OCI-LY1 (cell line): ENCODE measurements around the gene TLE2.

ENCODE experiments used
- H2AFZ ChIP-seq: fragments of 200-600 bp; sonication (generic), shearing (Covaris generic); 2 replicates; pipeline ENCODE4 v1.6.0; 2014; ENCODE audit warnings: antibody characterized with exemption, mild to moderate bottlenecking, low read length
- H3F3A ChIP-seq: fragments of 200-600 bp; sonication (generic), shearing (Covaris generic); 2 replicates; pipeline ENCODE4 v1.6.0; 2014; ENCODE audit warnings: mild to moderate bottlenecking, antibody characterized with exemption, low read length, moderate library complexity; ENCODE audit not compliant: insufficient read depth
- H3K27ac ChIP-seq: fragments of 200-600 bp; sonication (generic); 2 replicates; pipeline ENCODE4 v1.5.1; 2014; ENCODE audit warnings: low read length, mixed run types, mild to moderate bottlenecking, low read depth; ENCODE audit not compliant: poor library complexity, severe bottlenecking
- H3K27me3 ChIP-seq: fragments of 200-600 bp; sonication (generic); 2 replicates; pipeline ENCODE4 v1.6.0; 2014; ENCODE audit warnings: antibody characterized with exemption, mild to moderate bottlenecking, low read length, moderate library complexity; ENCODE audit not compliant: insufficient read depth
- H3K36me3 ChIP-seq: fragments of 200-600 bp; sonication (generic); 2 replicates; pipeline ENCODE4 v1.6.1; 2014; ENCODE audit warnings: mild to moderate bottlenecking, antibody characterized with exemption, low read length, moderate library complexity, mixed read lengths; ENCODE audit not compliant: insufficient read depth
- H3K4me1 ChIP-seq: fragments of 200-600 bp; sonication (generic); 2 replicates; pipeline ENCODE4 v1.5.1; 2014; ENCODE audit warnings: mild to moderate bottlenecking, low read length, moderate library complexity; ENCODE audit not compliant: insufficient read depth, severe bottlenecking
- H3K4me2 ChIP-seq: fragments of 200-600 bp; sonication (generic), shearing (Covaris generic); 2 replicates; pipeline ENCODE4 v1.6.1; 2014; ENCODE audit warnings: low read length
- H3K4me3 ChIP-seq: fragments of 200-600 bp; sonication (generic); 2 replicates; pipeline ENCODE4 v1.5.1; 2014; ENCODE audit warnings: low read length, low read depth, mild to moderate bottlenecking, mixed read lengths; ENCODE audit not compliant: poor library complexity, severe bottlenecking
- H3K79me2 ChIP-seq: fragments of 200-600 bp; shearing (Covaris generic); 2 replicates; pipeline ENCODE4 v1.6.1; 2016; ENCODE audit warnings: mixed run types, low read length, mixed read lengths; ENCODE audit not compliant: insufficient read depth
- H3K9ac ChIP-seq: fragments of 200-600 bp; sonication (generic), shearing (Covaris generic); 2 replicates; pipeline ENCODE4 v1.6.1; 2014; ENCODE audit warnings: mild to moderate bottlenecking, low read length, mixed read lengths
- H3K9me2 ChIP-seq: fragments of 200-600 bp; sonication (generic), shearing (Covaris generic); 2 replicates; pipeline ENCODE4 v1.6.1; 2014; ENCODE audit warnings: low read depth, mild to moderate bottlenecking, low read length, mixed read lengths
- H3K9me3 ChIP-seq: fragments of 200-600 bp; shearing (Covaris generic); 2 replicates; pipeline ENCODE4 v1.6.1; 2014; ENCODE audit warnings: low read length, mixed read lengths
- H4K20me1 ChIP-seq: fragments of 200-600 bp; sonication (generic), shearing (Covaris generic); 2 replicates; pipeline ENCODE4 v1.6.0; 2016; ENCODE audit warnings: mild to moderate bottlenecking, low read length; ENCODE audit not compliant: insufficient read depth
- EZH2 ChIP-seq: fragments of 200-600 bp; sonication (generic), shearing (Covaris generic); IDR thresholded peaks from 2 replicates; pipeline ENCODE4 v1.8.0; 2017; ENCODE audit warnings: borderline replicate concordance, mixed run types, mild to moderate bottlenecking, antibody characterized with exemption, low read length, moderate library complexity, mixed read lengths
- TF ChIP-seq, protein P1 (sequence below): fragments of 200-600 bp; sonication (generic), shearing (Covaris generic); IDR thresholded peaks from 2 replicates; pipeline ENCODE4 v1.5.1; 2017; ENCODE audit warnings: mild to moderate bottlenecking, antibody characterized with exemption, low read length, moderate library complexity, mixed read lengths

The TLE2 gene

DNA sequence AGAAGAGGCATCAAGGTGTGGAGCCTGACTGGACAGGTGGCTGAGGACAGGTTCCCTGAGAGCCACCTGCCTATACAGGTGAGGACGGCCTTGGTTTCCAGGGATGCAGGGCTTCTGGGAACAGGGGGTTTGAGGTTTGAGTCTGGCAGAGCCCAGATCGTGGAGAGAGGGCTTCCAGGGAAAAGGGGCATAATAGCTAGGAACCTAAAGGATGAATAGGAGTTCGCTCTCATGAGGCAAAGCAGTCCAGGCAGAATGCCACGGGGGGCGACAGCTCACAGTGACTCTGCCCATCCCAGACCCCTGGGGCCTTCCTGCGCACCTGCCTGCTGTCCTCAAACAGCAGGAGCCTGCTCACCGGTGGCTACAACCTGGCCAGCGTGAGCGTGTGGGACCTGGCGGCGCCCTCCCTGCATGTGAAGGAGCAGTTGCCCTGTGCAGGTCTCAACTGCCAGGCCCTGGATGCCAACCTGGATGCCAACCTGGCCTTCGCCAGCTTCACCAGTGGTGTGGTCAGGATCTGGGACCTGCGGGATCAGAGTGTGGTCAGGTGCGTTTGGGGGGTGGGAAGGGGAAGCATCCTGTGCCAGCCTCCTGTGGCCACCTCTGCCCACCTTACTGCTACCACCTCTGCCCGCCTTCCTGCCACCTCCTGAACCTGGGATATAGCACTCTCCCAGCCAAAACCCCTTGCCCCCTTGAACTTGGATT, 39.7 kb downstream of the TLE2 start:
- H4K20me1 ChIP-seq = no peaks in the 10 kb centered on the region
- peaks cover 8% of the 10 kb centered on the region; the same call in 1 of the 2 replicates for H3K27me3 ChIP-seq
- no peak overlapping the region for H2AFZ ChIP-seq
- no peaks in the 10 kb centered on the region for H3K79me2 ChIP-seq
- no peaks in the 10 kb centered on the region for H3F3A ChIP-seq
- H3K4me1 ChIP-seq = no peaks in the 10 kb centered on the region
- no peaks in the 10 kb centered on the region for H3K9me2 ChIP-seq
- H3K36me3 ChIP-seq = no peaks in the 10 kb centered on the region
- no peak overlapping the region for H3K4me2 ChIP-seq
- no peak overlapping the region for H3K27ac ChIP-seq
- no peaks in the 10 kb centered on the region for H3K9me3 ChIP-seq
- TF ChIP-seq, protein P1, sequence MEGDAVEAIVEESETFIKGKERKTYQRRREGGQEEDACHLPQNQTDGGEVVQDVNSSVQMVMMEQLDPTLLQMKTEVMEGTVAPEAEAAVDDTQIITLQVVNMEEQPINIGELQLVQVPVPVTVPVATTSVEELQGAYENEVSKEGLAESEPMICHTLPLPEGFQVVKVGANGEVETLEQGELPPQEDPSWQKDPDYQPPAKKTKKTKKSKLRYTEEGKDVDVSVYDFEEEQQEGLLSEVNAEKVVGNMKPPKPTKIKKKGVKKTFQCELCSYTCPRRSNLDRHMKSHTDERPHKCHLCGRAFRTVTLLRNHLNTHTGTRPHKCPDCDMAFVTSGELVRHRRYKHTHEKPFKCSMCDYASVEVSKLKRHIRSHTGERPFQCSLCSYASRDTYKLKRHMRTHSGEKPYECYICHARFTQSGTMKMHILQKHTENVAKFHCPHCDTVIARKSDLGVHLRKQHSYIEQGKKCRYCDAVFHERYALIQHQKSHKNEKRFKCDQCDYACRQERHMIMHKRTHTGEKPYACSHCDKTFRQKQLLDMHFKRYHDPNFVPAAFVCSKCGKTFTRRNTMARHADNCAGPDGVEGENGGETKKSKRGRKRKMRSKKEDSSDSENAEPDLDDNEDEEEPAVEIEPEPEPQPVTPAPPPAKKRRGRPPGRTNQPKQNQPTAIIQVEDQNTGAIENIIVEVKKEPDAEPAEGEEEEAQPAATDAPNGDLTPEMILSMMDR = no peak
- TF ChIP-seq EZH2 = no peak
- no peak overlapping the region for H3K9ac ChIP-seq
- H3K4me3 ChIP-seq = no peak overlapping the region

DNA sequence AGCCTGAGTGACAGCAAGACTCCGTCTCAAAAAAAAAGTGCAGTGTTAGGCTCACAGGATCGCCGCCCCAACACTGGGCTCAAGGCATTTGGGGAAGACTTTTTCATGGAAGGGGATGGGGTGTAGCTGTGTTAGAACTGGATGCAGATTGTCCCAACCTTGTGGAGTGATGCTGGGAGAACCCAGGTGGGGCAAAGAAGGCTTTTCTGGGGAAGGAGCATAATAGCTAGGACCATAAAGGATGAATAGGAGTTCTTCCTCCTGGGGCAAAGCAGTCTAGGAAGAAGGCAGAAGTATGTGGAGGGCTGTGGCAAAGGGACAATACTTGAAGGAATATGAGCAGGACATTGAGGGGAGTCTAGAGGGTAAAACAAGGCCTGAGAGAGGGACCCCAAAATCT, 40.5 kb downstream of the TLE2 start:
- Histone ChIP-seq H3K9me2 (no peaks in the 10 kb centered on the region), H3K4me1 (no peaks in the 10 kb centered on the region), H3K4me2 (no peak overlapping the region), H4K20me1 (no peaks in the 10 kb centered on the region), H3K79me2 (no peaks in the 10 kb centered on the region), H3K27ac (no peak overlapping the region), H3K27me3 (peaks cover 8% of the 10 kb centered on the region; the same call in 1 of the 2 replicates), H3K9ac (no peak overlapping the region), H3K9me3 (no peaks in the 10 kb centered on the region), H2AFZ (no peak overlapping the region), H3F3A (no peaks in the 10 kb centered on the region), H3K4me3 (no peak overlapping the region), H3K36me3 (no peaks in the 10 kb centered on the region)
- TF ChIP-seq EZH2 = no peak
- TF ChIP-seq, protein P1 = no peak

DNA sequence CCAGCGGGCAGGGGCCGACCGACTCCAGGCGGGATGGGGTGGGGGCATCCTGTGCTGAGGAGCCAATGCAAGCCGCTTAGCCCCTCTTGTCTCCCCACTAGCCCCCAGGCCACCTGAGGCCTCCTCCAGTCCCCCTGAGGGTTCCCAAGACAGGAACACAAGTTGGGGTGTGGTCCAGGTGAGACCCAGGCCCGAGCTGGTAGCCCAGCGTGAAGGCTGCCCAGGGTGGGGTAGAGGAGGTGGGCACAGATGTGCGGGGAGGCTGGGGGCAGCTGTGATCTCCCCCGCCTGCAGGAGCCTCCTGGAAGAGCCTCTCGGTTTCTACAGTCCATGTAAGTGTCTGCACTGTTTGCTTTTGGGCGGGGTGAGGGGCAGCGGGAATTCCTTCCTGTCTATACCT, 41.3 kb downstream of the TLE2 start:
- Histone ChIP-seq H3K4me1 (no peaks in the 10 kb centered on the region), H3K36me3 (no peaks in the 10 kb centered on the region), H3K27me3 (peaks cover 8% of the 10 kb centered on the region; the same call in 1 of the 2 replicates), H3F3A (no peaks in the 10 kb centered on the region), H3K9me2 (no peaks in the 10 kb centered on the region), H4K20me1 (no peaks in the 10 kb centered on the region), H3K4me3 (no peak overlapping the region), H3K9me3 (no peaks in the 10 kb centered on the region), H3K79me2 (no peaks in the 10 kb centered on the region), H3K27ac (no peak overlapping the region), H3K9ac (no peak overlapping the region), H2AFZ (no peak overlapping the region), H3K4me2 (no peak overlapping the region)
- TF ChIP-seq EZH2 = no peak
